Neural cell (in vitro differentiated cells): ENCODE data around the gene GET3.

Experiments used
- EP300 ChIP-seq: fragments of 450-650 bp; conservative IDR thresholded peaks from 2 replicates; pipeline ENCODE4 v1.6.1; 2014; ENCODE audit warnings: antibody characterized with exemption, mild to moderate bottlenecking, moderate library complexity; ENCODE audit not compliant: poor library complexity, severe bottlenecking
- EZH2 ChIP-seq: fragments of 200-600, 300-800 bp; shearing (Covaris generic), sonication (generic); IDR thresholded peaks from 2 replicates; pipeline ENCODE4 v1.6.1; 2014; ENCODE audit warnings: antibody characterized with exemption, low read length, borderline replicate concordance, mild to moderate bottlenecking; ENCODE audit not compliant: insufficient read depth, poor library complexity, severe bottlenecking
- MXI1 ChIP-seq: fragments of 450-650 bp; conservative IDR thresholded peaks from 2 replicates; pipeline ENCODE4 v1.6.1; 2014; ENCODE audit warnings: antibody characterized with exemption, mild to moderate bottlenecking; ENCODE audit not compliant: poor library complexity, severe bottlenecking
- POLR2AphosphoS5 ChIP-seq: IDR thresholded peaks from 2 replicates; pipeline ENCODE4 v1.6.1; 2012
- RAD21 ChIP-seq: fragments of 450-650 bp; conservative IDR thresholded peaks from 2 replicates; pipeline ENCODE4 v1.6.1; 2014; ENCODE audit warnings: antibody characterized with exemption, mild to moderate bottlenecking, moderate library complexity
- TAF1 ChIP-seq: IDR thresholded peaks from 2 replicates; pipeline ENCODE4 v1.6.1; 2012; ENCODE audit warnings: low read depth
- TF ChIP-seq, protein P1 (sequence below): fragments of 450-650 bp; IDR thresholded peaks from 2 replicates; pipeline ENCODE4 v1.5.1; 2014; ENCODE audit warnings: antibody characterized with exemption, mild to moderate bottlenecking, moderate library complexity; ENCODE audit not compliant: poor library complexity, severe bottlenecking
- TF ChIP-seq, protein P2 (sequence below): IDR thresholded peaks from 2 replicates; pipeline ENCODE4 v1.6.1; 2012; ENCODE audit warnings: borderline replicate concordance

DNA sequence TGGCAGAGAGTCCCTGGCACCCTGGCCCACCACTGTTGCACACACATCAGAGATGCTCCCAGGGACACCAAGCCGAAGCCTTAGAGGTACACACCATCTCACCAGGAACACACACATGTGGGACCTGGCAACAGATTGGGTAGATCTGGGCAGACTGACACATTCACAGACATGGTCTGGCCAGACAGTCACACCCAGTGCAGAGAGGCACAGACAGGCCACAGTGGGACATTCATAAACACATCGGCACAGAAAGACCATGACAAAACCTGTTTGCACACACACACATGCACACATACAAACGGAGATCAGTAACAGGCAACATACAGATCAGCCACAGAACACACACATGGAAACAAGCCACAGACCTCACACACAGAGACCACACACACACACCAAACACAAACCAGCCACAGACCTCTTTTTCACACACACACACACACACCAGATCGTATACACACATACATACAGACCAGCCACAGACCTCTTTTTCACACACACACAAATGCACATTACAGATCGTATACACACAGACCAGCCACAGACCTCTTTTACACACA, 47.7 kb downstream of the GET3 start:
- TF ChIP-seq POLR2AphosphoS5: no peak
- TF ChIP-seq, protein P1, sequence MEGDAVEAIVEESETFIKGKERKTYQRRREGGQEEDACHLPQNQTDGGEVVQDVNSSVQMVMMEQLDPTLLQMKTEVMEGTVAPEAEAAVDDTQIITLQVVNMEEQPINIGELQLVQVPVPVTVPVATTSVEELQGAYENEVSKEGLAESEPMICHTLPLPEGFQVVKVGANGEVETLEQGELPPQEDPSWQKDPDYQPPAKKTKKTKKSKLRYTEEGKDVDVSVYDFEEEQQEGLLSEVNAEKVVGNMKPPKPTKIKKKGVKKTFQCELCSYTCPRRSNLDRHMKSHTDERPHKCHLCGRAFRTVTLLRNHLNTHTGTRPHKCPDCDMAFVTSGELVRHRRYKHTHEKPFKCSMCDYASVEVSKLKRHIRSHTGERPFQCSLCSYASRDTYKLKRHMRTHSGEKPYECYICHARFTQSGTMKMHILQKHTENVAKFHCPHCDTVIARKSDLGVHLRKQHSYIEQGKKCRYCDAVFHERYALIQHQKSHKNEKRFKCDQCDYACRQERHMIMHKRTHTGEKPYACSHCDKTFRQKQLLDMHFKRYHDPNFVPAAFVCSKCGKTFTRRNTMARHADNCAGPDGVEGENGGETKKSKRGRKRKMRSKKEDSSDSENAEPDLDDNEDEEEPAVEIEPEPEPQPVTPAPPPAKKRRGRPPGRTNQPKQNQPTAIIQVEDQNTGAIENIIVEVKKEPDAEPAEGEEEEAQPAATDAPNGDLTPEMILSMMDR: no peak
- TF ChIP-seq EP300: no peak
- no peak for TF ChIP-seq MXI1
- no peak for TF ChIP-seq TAF1
- no peak for TF ChIP-seq RAD21
- TF ChIP-seq, protein P2, sequence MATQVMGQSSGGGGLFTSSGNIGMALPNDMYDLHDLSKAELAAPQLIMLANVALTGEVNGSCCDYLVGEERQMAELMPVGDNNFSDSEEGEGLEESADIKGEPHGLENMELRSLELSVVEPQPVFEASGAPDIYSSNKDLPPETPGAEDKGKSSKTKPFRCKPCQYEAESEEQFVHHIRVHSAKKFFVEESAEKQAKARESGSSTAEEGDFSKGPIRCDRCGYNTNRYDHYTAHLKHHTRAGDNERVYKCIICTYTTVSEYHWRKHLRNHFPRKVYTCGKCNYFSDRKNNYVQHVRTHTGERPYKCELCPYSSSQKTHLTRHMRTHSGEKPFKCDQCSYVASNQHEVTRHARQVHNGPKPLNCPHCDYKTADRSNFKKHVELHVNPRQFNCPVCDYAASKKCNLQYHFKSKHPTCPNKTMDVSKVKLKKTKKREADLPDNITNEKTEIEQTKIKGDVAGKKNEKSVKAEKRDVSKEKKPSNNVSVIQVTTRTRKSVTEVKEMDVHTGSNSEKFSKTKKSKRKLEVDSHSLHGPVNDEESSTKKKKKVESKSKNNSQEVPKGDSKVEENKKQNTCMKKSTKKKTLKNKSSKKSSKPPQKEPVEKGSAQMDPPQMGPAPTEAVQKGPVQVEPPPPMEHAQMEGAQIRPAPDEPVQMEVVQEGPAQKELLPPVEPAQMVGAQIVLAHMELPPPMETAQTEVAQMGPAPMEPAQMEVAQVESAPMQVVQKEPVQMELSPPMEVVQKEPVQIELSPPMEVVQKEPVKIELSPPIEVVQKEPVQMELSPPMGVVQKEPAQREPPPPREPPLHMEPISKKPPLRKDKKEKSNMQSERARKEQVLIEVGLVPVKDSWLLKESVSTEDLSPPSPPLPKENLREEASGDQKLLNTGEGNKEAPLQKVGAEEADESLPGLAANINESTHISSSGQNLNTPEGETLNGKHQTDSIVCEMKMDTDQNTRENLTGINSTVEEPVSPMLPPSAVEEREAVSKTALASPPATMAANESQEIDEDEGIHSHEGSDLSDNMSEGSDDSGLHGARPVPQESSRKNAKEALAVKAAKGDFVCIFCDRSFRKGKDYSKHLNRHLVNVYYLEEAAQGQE: no peak
- no peak for TF ChIP-seq EZH2
